Panc1 (cell line): ENCODE results near the gene ABCC8.

Experiments
- CTCF ChIP-seq: fragments of 450-650 bp; IDR thresholded peaks from 2 replicates; pipeline ENCODE4 v1.5.1; 2017; ENCODE audit warnings: mild to moderate bottlenecking
- POLR2AphosphoS5 ChIP-seq: IDR thresholded peaks from 2 replicates; pipeline ENCODE4 v1.6.1; 2012; ENCODE audit warnings: mild to moderate bottlenecking, low read depth, low read length, moderate library complexity
- REST ChIP-seq, 2 experiments: IDR thresholded peaks; 2 replicates each; pipeline ENCODE4 v1.6.1; 2011 to 2012; ENCODE audit warnings: low read depth in 2 of 2, control low read depth in 1 of 2, low read length in 1 of 2, mild to moderate bottlenecking in 1 of 2, moderate library complexity in 1 of 2; ENCODE audit not compliant: insufficient read depth in 1 of 2
- SIN3A ChIP-seq: IDR thresholded peaks from 2 replicates; pipeline ENCODE4 v1.6.1; 2012; ENCODE audit warnings: low read depth, mild to moderate bottlenecking, low read length, moderate library complexity, borderline replicate concordance; ENCODE audit not compliant: insufficient read depth
- TCF7L2 ChIP-seq: IDR thresholded peaks from 2 replicates; pipeline ENCODE4 v1.6.1; 2011; ENCODE audit warnings: mild to moderate bottlenecking, low read depth, low read length, inconsistent platforms

- TF ChIP-seq CTCF (no peak), POLR2AphosphoS5 (no peak), SIN3A (no peak), REST (IDR thresholded peaks at IDR 0.05; ENCODE audit: insufficient read depth in 1 of 2, low read depth in 2 of 2, low read length in 1 of 2) (no peak), TCF7L2 (no peak)
These were observed 34.9 kb upstream of the ABCC8 start for GRCh38 chr11:17511571-17511970.
